ENCODE data around the gene TNPO3.

- TF ChIP-seq CTCF (conservative IDR thresholded peaks at IDR 0.05; ENCODE audit: low read depth, low read length), result no peak
- TF ChIP-seq CHD1 (IDR thresholded peaks at IDR 0.05; ENCODE audit: low read depth, low read length), result no peak
- TF ChIP-seq SMC3 (IDR thresholded peaks at IDR 0.05; ENCODE audit: low read depth, low read length), result no peak
These were observed 39.1 kb upstream of the TNPO3 start for GRCh38 chr7:129093867-129094456.
